HG03354 (cell line): Measurements from ENCODE around the gene BBS1.

ENCODE experiments used
- ATAC-seq: cut with Tn5 transposase; IDR thresholded peaks from one replicate; pipeline ENCODE4 v1.9.1; 2021; ENCODE audit warnings: mild to moderate bottlenecking; ENCODE audit not compliant: unreplicated experiment, poor library complexity, severe bottlenecking

BBS1 gene

DNA sequence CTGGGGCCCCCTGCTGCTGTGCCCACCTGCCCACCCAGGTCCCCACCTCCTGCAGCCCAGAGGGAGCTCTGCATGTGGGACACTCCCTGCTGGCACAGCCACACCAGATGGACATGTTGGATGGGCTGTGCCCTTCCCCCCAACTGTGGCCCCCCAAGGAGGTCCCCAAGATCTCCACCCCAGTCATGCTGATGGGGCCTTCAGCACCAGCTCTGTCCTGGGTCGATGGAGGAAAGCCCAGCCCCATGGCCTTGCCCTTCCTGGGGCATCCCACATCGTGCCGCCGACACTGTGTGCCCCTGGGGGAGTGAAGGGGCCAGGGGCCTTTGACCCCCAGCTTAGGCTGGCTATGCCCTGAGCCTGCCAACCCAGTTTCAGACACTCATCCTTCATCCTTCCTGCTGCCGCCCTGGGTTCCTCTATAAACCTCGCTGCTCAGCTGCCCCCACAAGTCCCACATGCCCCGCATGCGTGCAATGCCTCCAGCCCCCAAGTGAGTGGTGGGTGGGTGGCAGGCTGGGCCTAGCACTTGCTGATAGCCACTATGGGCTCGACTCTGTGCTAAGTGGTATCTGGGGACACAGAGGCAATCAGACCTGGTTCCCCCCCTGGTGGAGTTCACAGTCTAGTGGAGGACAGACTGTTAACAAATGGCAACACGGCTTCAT, 34.1 kb upstream of the BBS1 start:
- no peak for ATAC-seq

GRCh38 chr11:66476841-66477251, 33.6 kb upstream of the BBS1 start:
- ATAC-seq = no peak

GRCh38 chr11:66477263-66478201, 32.9 kb upstream of the BBS1 start:
- no peak for ATAC-seq

DNA sequence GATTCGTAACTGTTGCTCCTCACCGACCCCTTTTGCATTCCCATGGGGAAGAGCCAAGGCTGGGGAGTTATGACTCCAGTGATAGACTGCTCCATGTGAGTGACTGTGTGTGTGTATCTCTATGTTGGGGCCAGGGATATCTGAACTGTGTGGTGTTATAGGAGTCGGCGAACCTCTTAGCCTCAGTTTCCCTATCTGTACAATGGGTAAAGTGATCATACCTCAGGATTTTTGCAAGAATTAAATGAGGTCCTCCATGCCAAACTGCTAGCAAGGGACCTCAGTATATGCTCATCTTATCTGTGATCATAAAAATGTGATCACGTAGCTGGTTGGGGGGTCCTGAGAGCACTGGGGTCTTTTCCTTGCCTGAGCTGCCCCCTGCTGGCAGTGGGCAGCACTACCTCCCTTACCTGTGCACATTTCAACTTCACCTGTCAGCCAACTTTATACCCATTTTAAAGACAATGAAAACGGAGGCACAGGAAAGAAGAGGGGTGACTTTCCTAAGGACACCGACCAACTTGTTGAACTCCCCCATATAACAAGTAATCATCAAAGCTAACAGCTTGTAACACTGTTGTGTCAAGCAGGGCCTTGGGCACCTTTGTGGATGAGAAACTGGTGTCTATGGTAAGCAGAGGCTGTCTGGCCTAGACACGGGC, 31.6 kb upstream of the BBS1 start:
- no peak for ATAC-seq

DNA sequence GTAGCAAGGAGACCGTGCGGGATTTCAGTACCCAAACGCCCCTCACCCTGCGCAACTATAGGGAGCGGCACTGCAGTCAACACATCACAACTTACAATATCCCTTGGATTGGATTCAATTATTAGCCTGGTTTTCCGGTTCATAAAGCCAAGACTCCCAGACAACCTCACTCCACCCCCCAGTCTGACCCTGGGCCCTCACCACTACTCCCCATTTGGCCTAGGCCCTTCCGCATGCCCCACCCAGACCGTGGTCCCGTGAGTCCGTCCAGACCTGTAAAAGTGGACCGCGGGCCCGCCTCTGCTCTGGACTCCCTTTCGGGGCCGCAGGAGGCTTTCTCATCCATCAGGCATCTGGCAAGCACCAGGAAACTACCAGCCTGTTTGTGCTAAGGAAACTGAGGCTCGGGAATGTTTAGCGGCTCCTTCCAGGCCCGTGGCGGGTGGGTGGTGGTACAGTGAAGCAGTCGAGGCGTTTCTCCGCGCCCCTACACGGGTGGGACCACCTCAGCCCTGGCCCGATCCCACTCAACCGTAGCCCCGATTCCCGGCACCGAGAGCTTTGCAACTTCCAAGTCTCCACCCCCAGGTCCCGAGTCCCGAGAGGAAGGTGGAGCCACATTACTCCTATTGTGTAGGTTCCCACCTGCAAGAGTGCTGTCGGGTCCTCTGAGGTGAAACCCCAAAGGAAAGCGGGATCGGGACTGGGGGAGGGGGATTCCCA, 30.9 kb upstream of the BBS1 start:
- ATAC-seq = peak; percentile 21

GRCh38 chr11:66480117-66480938, 30.1 kb upstream of the BBS1 start, which contains the start of gene DPP3:
TSS of gene DPP3 (plus strand) at chr11:66480434. CDS start at chr11:66482201, 1,767 bp downstream.
- ATAC-seq = peak; percentile 91

DNA sequence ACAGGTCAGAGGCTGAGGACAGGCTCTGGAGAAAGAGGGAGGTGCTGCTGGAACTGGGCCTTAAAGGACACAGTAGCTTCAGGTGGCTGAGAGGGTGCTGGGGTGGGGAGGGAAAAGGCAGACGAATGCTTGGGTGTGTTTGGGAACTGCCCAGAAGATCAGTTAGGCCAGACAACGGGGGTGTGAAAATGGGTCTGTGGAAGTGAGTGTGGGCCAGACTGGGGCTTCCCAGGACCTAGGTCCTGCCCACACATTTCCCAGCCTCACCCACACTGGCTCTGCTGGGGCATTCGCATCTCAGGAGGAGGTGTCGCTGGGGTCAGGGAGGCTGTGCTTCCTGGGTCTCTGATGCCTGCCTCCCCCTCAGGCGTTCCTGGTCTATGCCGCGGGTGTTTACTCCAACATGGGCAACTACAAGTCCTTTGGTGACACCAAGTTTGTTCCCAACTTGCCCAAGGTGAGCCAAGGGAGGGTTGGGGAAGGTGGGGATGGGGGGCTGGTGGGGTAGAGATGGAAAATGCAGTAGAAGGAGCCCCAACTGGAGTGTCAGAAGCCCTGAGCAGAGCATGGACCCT, 25.5 kb upstream of the BBS1 start:
- no peak for ATAC-seq

DNA sequence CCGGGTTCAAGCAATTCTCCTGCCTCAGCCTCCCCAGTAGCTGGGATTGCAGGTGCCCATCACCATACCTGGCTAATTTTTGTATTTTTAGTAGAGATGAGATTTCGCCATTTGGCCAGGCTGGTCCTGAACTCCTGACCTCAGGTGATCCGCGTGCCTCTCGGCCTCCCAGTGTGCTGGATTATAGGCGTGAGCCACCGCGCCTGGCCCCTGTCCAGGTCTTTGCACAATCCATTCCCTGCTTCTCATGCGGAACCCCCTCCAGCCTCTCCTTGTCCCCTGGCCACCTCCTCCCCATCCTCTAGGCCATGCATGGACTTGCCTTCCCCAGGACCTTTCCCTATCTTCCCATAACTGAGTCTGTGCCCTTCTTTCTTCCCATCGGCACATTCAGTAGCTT, 21.5 kb upstream of the BBS1 start:
- no peak for ATAC-seq

GRCh38 chr11:66489636-66490035, 20.8 kb upstream of the BBS1 start:
- ATAC-seq = no peak

DNA sequence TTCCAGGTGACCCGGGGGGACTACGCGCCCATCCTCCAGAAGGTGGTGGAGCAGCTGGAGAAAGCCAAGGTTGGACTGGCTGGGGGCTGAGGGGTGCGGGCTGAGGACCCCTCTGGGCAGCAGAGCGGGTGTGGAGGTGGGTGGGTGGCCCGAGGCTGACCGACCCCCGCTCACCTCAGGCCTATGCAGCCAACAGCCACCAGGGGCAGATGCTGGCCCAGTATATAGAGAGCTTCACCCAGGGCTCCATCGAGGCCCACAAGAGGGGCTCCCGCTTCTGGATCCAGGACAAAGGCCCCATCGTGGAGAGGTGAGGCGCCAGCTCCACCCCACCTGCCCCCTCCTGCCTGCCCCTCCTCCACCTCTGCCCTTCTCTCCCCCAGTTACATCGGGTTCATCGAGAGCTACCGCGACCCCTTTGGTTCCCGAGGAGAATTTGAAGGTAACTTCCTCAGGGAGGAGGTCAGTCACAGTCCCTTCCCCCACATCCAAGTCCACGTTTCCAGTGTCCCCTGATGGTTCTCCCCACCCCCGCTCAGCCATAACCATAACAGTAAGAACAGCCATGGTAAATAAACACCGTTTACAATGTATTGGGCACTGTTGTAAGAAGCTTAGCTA, 19.0 kb upstream of the BBS1 start:
- no peak for ATAC-seq

DNA sequence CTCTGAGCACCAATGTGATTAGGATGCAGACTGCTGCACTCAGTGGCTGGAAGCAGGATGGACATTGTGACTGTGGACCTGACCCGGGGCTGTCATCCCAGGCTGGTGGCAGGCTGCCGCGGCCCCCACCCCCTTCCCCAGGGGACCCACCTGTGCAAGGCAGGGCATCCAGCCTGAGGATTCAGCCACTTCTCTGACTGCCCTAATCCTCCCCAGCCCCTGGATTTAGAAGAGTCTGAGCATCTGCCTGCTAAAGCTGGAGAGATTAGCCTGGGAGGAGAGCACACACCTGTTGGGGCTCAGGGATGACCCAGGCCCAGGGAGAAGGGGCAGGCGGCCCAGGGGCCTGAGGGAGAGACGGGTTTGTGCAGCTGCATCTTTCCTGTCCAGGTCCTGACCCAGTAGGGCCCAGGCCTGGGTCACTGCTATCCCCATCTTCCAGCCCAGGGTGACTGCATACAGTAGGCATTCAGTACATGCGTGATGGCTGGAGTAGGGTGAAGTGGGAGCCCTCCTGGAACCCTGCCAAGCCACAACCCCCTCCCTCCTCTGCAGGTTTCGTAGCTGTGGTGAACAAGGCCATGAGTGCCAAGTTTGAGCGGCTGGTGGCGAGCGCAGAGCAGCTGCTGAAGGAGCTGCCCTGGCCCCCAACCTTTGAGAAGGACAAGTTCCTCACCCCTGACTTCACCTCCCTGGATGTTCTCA, 18.1 kb upstream of the BBS1 start:
- no peak for ATAC-seq

GRCh38 chr11:66493130-66493529, 17.3 kb upstream of the BBS1 start:
- no peak for ATAC-seq

GRCh38 chr11:66494458-66494857, 16.0 kb upstream of the BBS1 start:
- ATAC-seq = no peak

DNA sequence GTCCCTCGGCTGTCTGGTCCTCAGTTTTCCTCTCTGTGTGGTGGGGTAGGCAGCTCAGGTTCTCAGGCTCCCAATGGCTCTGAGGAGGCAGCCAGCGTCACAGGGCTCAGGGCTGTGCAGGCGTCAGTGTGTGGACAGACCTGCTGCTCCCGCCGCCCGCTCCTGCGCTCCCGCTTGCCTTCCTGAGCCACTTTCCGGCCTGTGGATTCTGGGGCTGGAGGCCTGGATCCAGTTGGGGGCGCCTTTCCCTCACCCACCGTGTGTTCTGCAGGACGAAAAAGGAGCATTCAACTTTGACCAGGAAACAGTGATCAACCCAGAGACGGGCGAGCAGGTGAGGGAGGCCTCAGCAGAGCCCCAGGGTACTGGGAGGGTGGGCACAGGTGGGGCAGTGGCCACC, 15.5 kb upstream of the BBS1 start:
- no peak for ATAC-seq

DNA sequence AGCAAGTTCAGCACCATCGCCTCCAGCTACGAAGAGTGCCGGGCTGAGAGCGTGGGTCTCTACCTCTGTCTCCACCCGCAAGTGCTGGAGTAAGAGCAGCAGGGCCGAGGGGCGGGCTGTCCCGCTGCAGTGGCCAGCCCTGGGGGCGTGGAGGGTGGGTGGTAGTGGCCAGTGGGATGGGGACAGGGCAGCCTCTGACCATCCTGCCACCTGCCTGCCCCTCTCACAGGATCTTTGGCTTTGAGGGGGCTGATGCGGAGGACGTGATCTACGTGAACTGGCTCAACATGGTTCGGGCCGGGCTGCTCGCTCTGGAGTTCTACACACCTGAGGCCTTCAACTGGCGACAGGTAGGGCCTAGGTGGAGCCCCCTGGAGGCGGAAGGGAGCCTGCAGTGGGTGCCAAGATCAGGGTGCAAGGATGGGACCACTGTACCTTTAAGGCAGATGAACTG, 15.0 kb upstream of the BBS1 start:
- ATAC-seq = no peak

GRCh38 chr11:66497206-66497605, 13.2 kb upstream of the BBS1 start:
- ATAC-seq = no peak

DNA sequence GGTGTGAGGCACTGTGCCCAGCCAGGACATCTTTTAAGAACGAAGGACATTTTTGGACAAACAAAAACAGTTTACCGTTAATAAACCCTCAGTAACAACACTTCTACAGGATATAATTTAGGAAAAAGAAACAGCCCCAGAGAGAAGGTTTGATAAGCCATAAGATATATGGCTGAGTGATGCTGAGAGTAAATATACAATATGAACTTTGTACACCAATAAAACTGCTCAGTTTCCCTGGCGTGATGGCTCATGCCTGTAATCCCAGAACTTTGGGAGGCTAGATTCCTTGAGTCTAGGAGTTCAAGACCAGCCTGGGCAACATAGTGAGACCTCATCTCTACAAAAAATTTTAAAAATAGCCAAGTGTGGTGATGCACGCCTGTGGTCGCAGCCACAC, 11.9 kb upstream of the BBS1 start:
- ATAC-seq = no peak
